NCI-H2107 treated with DMSO at 0.1 percent for 48 hours (cell line): ENCODE results near the gene CSF2.
"Not testable (repeated sequence)": the region's sequence is repeated elsewhere in the genome, so short reads cannot be mapped to it uniquely, and the experiment has no call there.

Source experiments
- DNase-seq: peaks from one replicate; lab custom pipeline; 2025; ENCODE audit not compliant: unreplicated experiment; lab: John Stamatoyannopoulos, UW

The CSF2 gene

DNA sequence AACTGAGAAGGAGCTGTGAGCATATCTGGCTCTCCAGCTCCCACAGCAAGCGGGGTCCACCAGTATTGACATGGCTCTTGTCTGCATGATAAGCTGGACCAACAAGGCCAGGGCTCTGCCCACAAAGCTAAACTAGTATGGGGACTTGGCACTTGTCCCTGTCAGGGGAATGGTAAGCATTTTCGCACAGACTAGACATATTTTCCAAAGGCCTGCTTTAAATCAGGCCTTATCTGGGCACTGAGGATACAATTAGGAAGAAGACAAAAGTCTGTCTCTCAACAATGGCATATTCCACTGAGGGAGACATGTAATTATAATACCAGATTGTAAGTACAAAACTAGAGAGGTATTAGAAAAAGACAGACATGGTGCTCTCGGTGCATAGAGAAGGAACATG lies 32.1 kb downstream of the CSF2 start:
- DNase-seq = no peak

DNA sequence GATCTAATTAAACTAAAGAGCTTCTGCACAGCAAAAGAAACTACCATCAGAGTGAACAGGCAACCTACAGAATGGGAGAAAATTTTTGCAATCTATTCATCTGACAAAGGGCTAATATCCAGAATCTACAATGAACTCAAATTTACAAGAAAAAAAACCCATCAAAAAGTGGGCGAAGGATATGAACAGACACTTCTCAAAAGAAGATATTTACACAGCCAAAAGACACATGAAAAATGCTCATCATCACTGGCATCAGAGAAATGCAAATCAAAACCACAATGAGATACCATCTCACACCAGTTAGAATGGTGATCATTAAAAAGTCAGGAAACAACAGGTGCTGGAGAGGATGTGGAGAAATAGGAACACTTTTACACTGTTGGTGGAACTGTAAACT lies 34.9 kb downstream of the CSF2 start:
- DNase-seq = not testable (repeated sequence)

DNA sequence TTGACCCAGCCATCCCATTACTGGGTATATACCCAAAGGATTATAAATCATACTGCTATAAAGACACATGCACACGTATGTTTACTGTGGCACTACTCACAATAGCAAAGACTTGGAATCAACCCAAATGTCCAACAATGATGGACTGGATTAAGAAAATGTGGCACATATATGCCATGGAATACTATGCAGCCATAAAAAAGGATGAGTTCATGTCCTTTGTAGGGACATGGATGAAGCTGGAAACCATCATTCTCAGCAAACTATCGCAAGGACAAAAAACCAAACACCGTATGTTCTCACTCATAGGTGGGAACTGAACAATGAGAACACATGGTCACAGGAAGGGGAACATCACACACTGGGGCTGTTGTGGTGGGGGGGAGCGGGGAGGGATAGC lies 35.4 kb downstream of the CSF2 start:
- not testable (repeated sequence) for DNase-seq

DNA sequence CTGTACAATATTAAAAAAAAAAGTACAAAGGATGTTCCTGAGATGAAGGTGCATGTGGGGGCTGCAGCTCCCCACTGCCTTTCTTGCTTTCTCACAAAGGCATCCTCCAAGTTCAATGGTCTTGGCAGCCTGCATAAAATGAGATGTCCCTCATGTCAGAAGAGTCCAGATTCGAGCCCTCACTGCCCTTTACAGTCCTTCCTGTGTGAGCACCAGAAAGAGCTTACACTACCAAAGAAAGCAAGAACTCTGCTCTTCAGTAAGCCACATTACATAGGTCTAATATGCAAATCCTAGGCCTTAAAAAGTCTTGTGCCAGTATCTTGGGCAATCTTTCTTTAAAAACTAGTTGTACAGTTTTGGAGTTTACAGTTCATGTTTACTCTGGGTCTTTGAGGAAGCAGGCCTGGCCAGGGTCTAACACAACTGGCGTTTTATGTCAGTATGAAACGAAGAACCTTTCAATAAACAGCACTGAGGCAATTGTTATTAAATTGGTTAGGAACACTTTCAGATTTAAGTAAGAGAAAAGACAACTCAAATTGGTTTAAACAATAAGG lies 36.0 kb downstream of the CSF2 start:
- no peak for DNase-seq

DNA sequence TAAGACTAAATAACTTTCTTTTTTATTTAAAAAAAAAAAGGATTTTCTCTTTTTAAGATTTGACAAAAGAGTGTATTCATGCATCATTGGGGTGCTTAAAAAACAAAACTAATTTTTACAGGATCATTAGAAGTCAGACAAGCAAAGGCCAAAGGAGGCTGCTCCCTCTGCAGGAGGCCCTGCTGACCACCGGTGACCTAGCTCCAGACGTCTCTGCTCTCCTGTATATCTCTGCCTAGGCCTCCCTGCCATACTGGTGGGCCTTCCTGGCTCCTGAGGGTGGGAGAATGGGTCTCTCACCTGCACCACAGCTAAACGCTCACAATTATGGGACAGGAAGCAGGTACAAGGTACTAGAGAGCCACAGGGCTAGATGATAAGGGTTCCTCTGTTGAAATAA lies 36.6 kb downstream of the CSF2 start:
- DNase-seq = no peak

DNA sequence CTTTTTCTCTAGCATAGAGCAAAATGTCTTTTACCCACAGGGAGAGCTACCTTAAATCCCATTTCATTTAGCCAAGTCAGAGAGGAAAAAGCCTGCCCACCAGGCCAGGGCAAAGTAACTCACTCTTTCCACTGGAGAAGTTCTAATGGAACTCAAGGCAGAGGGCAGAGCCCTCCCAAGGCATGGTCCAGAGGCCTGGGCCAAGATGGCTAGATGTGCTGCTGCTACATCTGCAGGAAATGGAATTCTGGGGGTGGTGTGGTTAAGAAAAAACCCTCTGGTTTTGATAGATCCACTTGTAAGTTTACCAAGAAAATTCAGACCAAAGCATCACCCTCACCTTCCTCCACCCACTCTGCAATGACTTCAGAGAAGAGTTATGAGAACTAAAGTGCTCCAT lies 37.3 kb downstream of the CSF2 start:
- no peak for DNase-seq

DNA sequence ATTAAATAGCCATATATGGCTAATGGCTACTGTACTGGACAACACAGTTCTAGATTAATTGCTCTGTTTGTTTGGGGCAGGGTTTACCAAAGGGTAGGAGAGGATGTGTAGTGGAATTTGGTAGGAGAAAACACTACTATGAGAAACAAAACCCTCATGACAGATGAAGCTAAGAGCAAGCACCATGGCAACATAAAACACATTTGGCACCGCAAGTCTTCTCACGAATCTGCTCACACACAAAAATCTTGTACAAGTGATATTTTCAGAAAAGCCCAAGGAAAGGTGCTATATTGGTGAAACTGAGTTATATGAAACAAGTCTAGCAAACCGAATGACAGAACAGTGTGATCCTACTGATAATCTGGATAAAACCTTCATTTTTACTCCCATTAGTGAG lies 38.5 kb downstream of the CSF2 start:
- DNase-seq = no peak

DNA sequence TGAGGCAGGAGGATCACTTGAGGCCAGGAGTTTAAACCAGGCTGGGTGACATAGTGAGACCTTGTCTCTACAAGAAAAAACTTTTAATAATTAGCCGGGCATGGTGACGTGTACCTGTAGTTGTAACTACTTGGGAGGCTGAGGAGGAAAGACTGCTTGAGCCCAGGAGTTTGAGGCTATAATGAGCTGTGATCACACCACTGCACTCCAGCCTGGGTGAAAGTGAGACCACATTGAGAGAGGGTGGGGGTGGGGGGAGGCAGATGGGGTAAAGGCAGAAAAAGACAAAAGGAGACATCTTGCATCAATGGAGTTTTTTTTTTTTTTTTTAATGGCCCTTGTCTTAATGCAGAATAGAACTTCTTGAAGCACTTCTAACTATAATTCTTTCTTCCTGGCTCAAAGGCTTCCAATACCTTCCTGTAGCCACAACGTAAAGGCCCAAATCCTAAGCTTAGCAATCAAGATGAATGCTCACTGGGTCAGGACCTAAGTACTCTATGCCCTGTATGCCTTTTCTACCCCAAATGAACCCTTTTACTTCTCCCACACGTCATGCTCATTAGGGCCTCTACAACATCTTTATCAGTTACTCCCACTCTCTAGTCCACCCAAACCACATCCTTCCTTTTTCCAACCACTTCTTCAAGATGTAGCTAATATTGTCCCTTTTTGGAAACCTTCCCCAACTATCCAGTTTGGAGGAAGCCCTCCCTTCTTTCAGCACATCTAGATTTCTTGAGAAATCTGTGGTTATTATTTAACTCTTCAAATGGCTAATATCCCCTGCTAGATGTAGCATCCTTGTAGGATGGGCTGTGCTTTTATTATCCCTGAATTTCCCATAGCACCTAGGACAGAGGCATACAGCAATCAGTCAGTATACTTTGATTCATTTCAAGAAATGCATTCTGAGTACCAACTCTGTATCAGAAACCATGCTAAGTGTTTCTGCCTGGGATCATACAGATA lies 40.8 kb downstream of the CSF2 start:
- no peak for DNase-seq

DNA sequence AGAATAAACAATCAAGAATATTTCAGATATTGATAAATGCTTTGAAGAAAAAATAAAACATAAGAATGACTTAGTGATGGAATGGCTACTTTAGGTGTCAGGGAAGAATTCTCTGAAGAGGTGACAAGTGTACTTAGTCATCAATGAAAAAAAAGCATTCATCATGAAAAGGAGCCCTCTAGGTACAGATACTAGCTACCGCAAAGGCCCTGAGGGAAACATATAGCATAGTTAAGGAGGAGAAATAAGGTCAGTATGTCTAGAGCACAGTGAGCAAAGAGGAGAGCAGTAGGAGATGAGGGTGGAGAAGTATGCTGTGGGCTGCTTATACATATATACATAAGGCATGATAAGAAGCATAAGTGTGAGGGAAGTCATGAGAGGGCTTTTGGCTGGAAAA lies 41.8 kb downstream of the CSF2 start:
- DNase-seq = no peak

DNA sequence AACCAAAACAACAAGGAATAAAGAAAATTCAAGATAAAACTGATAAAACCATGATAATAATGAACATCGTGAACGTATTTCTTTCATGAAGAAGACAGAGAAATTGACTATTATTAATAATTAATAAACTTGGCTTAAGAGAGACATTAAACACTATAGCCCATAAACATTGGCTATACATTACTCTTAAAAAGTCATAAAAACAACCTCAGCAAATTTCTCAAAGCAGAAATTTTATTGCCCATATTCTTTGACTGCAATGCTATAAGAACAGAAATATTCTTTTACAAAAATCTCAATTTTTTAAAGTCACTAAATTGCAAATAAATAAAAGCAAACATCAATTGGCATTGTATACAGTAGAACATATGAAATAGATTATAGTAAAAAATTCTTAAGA lies 42.5 kb downstream of the CSF2 start:
- no peak for DNase-seq

DNA sequence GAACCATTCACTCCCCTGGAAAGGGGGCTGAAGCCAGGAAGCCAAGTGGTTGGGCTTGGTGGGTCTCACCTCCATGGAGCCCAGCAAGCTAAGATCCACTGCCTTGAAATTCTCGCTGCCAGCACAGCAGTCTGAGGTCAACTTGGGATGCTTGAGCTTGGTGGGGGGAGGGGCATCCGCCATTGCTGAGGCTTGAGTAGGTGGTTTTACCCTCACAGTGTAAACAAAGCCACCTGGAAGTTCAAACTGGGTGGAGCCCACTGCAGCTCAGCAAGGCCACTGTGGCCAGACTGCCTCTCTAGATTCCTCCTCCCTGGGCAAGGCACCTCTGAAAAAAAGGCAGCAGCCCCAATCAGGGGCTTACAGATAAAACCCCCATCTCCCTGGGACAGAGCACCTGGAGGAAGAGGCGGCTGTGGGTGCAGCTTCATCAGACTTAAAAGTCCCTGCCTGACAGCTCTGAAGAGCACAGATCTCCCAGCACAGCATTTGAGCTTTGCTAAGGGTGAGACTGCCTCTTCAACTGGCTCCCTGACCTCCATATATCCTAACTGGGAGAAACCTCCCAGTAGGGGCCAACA lies 43.4 kb downstream of the CSF2 start:
- DNase-seq = not testable (repeated sequence)

DNA sequence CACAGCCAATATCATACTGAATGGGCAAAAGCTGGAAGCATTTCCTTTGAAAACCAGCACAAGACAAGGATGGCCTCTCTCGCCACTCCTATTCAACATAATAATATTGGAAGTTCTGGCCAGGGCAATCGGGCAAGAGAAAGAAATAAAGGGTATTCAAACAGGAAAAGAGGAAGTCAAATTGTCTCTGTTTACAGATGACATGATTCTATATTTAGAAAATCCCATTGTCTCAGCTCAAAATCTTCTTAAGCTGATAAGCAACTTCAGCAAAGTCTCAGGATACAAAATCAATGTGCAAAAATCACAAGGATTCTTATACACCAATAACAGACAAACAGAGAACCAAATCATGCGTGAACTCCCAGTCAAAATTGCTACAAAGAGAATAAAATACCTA lies 47.1 kb downstream of the CSF2 start:
- DNase-seq = not testable (repeated sequence)

DNA sequence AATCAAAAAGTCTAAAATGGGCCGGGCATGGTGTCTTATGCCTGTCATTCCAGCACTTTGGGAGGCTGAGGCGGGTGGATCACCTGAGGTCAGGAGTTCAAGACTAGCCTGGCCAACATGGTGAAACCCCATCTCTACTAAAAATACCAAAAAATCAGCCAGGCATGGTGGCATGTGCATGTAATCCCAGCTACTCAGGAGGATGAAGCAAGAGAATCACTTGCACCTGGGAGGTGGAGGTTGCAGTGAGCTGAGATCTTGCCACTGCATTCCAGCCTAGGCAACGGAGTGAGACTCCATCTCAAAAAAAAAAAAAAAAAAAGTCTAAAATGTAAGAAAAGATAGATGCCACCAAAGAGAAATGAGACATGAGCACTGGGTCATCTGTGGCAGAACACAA lies 49.4 kb downstream of the CSF2 start:
- DNase-seq = not testable (repeated sequence)

DNA sequence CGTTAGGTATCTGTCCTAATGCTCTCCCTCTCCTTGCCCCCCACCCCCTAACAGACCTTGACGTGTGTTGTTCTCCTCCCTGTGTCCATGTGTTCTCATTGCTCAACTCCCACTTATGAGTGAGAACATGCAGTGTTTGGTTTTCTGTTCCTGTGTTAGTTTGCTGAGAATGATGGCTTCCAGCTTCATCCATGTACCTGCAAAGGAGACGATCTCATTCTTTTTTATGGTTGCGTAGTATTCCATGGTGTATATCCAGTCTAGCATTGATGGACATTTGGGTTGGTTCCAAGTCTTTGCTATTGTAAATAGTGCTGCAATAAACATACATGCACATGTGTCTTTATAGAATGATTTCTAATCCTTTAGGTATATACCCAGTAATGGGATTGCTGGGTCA lies 50.0 kb downstream of the CSF2 start:
- DNase-seq = not testable (repeated sequence)
